ENCODE data around the gene TCERG1.
A peak's percentile ranks its signal among the peaks of the same experiment; 100 is the strongest.

Gene TCERG1

DNA sequence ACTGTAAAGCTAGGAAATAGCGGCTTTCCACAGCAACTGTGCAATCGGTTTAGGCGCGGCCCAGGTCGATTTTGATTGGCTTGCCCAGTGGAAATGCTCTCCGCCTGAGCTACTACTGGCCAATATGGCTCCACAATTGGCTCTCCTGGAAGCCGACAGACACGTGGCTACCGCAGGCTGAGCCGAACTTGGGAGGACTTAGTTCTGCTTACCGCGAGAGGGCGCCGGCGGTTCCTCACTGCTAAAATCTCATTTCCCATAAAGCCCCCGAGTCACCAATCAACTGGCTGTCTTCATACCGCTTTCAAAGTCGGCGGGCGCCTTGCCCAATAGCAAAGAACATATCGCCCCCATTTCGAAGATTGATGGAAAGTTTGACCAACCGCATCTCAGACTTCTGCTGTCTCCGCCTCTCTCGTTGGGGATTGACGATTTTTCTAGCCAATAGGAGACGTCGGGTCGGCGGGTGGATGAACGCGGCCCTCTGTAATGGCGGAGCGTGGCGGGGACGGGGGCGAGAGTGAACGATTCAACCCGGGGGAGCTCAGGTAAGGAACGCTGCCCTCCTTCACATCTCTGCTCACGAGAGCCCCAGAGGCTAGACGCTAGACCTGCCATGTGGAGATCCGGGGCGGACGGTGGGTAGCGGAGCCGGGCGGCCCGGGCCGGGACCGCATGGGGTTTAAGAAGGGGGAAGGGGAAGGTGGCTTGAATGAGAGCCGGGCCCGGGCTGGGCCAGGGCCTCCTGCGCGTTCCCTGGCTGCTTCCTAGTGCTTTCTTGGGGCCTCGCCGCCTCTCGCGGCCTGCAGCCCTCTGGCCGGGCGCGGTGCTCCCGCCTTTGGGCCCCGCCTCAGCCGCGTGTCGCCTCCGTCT, at the start of gene TCERG1:
TCERG1 (plus strand) TSS at position 473 of the 873 bp plus-strand sequence; CDS start at position 490, 17 bp downstream.
- FAIRE-seq, result peak; percentile 99

DNA sequence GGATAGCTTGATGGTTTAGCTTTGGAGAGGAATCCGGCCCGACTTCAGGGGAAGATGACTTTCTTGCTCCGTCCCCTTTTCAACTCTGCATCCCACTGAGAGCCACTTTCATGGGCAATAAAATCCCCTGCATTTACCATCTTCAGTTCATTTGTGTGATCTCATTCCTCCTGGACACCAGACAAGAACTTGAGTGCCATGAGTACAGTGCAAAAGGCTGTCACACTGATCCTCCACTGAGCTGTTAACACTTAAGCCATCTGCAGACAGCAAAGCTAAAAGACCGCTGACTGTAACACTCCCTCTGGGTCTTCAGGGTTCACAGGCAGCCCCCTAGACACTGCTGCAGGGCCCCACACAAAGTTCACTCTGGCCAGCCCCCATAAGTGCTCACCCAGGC, 48.3 kb upstream of the TCERG1 start:
- FAIRE-seq, result no peak

DNA sequence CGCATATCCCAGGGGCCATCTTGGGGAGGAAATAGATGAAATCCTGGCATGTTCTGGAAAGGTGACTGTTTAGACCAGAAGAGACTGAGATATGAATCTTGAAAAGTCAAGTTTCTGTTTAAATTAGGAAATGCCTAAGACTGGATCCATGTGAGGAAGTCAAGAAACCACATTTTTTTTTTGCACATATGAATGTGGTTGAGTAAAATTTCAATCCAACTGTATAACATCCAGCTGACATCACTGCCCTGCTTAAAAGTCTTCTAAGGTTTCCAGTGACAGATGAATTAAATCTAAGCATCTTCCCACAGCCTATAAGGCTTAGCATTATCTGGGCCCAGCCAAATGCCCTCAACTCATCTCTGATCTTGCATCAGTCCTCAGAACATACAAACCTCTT, 47.7 kb upstream of the TCERG1 start:
- no peak for FAIRE-seq

DNA sequence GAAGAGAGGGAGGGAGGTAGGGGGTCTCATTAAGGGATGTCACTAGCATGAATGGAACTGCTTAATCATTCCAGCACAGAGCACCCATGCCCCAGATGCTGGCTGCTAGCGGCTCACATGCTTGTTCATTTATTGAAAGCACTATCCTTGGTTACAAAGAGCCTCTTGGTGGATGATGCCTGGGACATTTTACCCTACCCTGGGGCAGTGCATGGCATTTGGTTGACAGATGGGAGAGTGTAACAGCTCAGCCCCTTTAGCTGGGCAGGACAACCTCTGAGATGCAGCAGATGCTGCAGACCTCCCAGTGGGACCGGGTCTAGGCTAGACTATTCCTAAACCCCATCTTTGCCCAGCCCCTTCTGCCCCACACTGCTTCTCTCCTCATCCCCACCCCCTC, 46.9 kb upstream of the TCERG1 start:
- no peak for FAIRE-seq

DNA sequence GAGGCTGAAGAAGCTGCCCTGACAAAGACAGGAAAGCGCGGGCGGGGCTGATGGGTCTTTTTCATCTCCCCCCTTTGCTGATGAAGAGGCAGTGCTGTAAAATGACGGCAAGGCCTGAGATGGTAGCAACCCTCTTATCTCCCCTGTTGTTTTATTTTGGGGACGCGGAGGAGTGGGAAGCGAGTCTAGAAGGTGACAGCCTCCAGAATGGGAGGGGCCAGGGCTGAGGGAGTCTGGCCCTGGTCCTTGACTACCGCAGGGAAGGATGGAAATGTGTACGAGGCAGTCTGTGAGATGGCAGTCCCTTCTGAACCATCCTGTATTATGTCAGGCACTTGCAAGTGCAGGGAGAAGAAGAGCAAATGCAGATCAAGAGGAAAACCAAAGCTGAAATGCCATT, 46.1 kb upstream of the TCERG1 start:
- FAIRE-seq, result no peak

DNA sequence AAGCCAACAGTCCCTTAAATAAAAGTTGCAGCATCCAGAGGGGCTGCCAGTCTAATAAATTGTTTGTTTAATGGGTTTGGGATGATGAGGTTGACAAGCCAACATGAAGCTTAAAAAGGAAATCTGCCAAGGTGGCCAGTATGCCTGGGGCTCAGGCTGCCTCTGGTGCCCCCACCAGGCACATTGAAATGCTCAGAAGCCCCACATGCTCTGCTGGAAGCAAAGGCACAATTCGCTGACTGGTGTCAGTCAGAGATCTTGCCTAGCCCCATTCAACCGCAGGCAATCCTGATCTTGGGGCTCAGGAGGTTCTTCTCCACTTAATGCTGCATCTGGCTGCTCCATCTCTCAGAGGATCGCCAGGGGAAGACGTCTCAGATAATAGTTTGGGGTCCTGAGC, 44.2 kb upstream of the TCERG1 start:
- no peak for FAIRE-seq

DNA sequence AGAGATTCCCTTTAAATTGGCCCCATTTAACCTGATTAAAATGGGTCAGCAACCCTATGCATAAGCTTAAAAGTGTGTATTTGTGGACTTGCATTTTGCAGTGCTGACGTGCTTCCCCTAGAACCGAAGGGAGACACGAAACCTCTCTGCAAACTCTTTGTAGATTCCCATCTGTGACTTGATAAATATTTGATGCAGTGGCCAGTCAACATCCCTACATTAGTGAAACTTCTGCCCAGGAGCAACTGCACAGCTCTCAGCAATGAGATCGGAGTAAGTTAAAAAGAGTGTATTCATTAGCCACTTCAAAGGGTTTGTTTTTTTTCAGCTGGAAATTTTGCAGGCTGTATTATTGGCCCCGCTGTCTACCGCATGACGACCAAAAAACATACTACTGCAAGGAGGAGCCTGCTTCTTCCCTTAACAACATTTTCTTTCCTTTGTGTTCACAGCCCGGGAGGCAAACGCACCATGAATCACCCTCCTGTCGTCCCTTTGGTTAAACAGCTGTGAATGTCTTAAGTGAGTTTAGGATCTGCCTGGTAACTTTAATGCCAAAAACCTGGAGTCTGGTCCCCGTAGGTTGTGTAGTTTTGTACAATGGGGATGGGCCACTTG, 38.0 kb upstream of the TCERG1 start:
- FAIRE-seq, result no peak

DNA sequence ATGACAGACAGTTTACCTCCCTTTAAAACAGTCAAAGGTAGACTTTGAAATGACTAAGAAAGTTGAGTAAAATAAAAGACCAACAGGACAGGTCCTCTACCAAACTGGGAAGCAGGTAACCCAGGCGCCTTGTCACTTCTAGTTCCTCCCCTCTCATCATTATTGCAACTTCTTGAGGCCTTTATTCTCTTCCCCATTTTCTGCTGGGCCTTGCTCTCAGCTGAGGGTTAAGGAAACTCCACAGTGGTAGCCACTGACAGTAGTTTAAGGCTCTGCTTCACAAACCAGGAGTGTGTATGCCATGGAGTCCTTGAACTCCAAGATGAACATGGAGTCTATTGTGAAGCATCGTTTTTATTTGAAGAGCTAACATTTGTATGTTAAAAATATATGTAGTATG, 36.9 kb upstream of the TCERG1 start:
- FAIRE-seq, result no peak

DNA sequence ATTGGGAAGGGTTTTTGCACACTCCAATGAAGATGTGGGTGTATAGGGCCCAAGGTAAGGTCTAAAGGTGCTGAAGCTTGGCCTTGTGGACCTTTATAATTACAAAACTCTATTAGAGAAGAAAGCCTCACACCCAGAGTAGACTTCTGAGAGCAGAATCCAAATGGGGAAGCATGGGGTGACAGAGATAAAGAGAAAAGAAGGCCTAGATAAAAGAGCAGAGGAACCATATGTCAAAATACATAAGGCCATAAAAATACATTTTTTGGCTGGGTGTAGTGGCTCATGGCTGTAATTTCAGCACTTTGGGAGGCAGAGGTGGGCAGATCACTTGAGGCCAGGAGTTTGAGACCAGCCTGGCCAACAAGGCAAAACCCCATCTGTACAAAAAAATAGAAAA, 27.4 kb upstream of the TCERG1 start:
- FAIRE-seq, result no peak

DNA sequence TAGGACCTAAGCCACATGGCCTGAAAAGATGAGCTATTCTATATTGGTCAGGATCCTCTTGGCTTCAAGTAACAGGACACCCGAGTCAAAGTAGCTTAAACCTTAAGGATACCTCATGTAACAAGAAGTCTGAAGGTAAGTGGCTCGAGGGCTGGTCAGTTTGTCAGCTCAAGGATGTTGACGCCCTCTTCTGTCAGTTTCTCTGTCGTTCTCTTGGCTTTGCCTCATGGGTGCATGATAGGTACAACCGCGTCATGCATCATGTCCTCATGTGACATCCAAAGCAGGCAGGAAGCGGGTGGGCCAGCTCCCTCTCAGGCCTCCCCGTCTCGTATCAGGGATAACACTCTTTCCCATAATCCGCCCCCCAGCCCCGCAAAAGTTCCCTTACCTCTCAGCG, 22.1 kb upstream of the TCERG1 start:
- FAIRE-seq, result no peak

DNA sequence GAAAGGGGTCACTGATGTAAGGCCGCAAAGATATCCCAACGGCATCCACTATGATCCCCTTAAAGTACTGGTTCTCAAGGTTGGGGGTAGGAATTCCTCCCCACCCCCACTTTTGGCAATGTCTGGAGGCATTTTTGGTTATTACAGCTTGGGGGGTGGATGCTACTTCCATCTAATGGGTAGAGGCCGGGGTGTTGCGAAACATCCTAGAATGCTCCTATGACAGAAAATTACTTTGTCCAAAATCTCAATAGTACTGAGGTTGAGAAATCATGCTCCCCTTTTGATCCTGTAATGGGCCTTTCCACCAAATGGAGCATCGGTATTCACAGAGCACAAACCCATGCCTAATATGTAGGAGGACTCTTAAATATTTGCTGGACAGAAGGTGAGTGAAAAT, 20.8 kb upstream of the TCERG1 start:
- no peak for FAIRE-seq

DNA sequence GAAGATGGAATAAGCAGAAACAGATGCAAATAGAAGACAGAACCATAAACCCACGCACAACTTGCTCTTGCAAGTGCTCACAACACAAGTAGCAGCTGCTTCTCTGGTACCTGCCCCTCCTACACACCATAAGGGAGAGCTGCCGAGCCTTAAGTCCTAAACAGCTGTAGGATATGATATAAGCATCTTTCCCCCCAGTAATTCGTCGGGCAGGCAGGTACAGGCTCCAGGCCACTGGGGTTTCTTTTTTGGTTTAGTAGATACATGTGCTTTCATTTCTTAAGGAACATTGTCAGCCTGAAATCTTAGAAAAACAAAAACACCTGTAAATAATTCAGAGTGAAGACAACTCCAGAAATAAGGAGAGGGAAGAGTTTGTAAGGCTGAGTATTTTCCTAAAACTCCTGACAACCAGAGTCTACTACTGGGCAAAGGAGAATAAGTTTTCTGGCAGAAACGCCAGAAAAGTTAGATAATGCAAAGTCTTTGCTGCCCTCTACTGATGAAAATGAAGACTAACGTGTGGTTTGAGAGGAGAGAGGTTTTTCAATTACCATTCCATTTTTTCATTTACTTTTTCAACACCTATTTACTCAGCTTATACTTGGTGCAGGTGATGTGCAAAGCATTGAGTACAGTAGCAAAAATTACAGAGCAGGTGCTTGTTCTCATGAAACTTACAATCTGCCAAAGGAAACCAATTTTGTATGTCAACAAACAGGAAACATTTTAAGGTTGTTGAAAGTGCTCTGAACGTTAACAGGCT, 20.1 kb upstream of the TCERG1 start:
- FAIRE-seq, result peak; percentile 96

DNA sequence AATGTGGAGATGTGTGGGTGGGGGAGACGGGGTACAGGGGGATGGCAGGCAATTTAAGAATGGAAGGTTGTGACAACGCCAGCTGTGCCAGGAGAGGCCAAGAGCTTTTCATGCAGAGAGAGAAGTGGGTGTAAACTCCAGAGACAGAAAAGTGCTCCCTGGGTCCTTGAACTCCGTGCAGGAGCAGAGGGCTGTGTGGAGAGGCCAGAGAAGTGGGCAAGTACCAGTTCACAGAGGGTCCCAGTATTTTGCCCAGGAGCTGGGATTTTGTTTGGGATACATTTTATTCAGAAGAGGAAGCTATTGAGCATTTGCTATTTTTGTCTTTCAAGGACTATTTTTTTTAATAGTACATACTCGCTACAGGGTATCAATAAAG, 19.5 kb upstream of the TCERG1 start:
- no peak for FAIRE-seq

DNA sequence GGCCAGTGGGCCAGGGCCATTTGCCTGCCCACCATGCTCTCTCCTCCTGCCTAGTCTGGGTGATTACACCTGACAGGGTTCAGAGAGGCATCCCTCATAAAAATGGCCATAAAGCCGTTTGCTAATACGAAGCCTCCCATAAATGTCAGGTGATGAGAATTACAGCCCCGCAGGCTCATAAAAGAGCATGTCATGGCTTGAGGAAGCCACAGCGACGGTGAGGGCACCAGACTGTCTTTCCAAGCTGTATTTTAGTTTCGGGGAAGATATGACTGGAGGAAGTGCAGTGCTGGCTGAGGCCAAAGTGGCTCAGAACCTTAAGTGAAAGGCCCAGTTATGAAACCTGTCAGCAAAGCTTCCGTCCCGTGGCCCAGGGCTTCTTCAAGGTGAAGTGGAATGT, 18.5 kb upstream of the TCERG1 start:
- no peak for FAIRE-seq

DNA sequence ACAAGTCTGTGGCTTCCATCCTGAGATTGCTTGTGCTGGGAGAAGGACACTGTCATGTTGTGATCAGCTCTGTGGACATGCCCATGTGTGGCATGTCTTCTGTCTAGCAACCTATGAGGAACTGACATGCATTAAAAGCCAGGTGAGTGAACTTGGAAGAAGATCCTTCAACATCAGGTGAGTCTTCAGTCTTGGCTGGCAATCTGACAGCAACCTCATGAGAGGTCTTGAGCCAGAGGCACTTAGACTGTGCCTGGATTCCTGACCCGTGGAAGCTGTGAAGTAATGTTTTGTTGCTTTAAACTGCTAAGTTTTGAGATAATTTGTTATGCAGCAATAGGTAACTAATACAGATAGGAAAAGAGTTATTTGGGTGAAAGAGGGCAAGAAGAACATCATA, 6.8 kb upstream of the TCERG1 start:
- FAIRE-seq, result no peak

DNA sequence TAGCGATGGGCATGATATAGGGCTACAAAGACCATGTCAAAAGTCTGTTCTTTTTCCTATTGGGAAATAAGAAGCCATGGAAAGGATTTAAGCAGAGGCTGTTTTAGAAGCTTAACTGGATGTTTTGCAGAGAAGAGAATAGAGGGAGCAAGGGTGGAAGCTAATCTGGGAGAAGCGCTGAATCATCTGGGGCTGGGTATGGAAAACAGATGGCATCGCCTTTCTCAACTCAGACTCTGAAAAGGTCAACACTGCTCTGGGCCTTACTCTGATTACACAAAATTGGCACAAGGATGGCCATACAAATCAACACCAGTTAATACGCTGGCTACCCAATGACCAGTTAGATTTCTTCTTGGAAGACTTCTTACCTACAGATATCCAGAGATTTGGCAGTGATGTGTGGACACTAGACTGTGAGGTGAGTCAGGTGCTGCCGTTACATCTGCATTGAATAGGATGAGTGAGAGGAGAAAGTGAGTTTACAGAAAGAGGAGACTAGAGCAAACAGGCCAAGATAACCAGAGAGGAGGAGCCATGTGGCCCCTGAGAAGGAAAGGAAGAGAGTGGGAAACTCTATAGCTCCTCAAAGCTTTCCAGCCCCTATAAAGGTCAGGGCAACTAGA, 6.2 kb upstream of the TCERG1 start:
- FAIRE-seq, result no peak

DNA sequence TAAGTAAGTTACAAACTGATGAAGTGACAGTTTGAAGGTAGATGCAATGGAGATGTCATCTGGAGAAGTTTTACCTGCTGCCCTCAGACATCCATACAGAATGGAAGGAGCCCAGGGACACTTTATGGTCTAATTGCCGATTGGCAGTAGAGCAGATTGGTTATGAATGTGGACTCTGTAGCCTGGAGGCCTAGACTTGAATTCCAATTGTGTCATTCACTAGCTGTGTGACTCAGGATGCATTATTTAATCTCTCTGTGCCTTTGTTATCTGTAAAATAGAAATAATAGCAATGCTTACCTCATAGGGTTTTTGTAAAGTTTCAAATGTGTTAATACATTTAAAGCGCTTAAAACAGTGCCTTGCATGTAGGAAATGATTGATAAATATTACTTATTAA, 5.2 kb upstream of the TCERG1 start:
- FAIRE-seq, result no peak

DNA sequence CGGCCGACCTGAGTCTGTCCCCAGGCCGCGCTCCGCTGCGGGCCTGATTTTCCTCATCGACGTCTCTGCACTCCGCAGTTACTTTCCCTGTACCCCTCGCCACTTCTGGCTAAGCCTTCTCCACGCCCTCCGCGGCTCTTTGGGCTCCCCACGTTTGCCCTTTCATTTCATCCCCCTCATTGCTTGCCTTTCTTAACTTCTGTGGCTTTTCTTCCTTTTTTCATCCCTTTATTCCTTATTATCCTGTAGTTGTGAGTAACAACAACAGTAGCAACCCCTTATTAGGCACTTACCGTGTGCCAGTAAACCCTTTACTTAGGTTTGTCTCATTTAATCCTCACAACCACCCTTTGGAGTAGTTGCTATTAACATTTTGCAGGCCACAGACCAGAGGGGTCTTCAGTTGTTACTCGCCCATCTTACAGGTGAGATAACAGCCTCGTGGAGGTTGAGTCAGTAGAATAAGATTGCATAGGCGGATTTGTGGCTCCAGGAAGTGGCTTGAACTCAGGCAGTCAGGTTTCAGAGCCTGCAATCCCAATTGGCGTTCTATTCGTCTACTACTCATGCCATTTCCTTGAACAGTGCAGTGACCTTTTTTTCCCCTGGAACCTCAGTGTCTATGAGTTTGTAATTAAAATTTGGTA, 724 bp downstream of the TCERG1 start:
- no peak for FAIRE-seq

DNA sequence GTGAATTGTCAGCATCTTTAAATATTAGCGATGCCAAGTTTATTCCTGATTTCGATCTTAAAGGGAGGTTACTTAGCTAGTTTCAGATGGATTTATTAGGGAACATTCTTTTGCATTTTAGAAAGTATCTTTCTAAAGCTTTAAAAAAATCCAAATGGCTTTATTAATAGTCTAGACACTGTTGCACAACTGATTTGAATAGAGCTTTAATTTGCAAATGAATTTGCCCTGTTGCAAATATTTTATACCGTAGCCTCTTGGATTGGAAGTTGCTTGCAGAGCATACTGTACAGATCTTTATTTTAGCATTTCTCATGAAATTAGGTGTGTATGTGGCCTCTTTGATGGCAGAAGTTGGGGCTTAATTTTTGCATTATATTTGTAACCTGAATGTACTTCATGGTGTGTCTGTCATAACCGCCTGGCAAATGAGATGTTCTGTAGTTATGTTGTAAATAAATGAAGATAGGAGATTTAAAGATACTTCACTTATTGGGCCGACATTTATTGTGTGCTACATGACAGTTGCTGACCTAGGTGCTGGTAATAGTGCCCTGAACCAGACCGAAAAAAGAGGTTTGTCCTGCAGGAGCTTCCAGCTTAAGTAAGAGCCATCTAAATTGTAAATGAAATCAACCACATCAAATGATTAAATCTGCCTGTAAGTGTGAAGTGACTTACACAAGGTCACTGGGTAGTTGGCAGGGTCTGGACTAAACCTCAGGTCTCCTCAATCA, 1.8 kb downstream of the TCERG1 start:
- no peak for FAIRE-seq

DNA sequence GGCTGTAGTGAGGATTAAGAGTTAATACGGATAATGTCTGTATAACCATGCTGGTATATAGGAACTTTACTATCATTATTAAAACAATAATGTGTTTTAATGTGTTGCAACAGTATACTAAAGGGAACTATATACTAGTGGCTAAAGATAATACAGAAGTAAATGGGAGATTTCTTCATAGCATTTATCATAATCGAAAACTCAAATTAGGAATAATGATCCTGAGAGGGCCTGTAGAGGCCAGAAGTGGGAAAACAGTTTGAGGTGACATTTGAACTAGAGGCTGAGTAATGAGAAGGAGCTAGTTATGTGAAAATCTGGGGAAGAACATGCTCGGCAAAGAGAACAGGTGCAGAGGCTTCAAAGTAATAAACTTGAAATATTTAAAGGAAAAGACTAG, 2.9 kb downstream of the TCERG1 start:
- FAIRE-seq, result no peak

DNA sequence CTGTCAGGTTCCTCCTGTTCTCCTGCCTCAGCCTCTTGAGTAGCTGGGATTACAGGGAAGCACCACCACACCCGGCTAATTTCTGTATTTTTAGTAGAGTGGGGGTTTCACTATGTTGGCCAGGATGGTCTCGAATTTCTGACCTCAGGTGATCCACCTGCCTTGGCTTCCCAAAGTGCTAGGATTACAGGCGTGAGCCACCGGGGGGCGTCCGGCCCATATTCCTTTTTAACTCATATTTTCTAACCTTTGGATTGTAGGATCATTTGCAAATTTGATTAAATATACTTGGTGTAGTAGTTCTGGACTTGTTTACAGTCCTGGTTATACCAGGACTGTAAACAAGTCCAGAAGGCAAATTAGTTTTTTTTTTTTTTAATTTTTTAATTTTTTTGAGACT, 4.3 kb downstream of the TCERG1 start:
- FAIRE-seq, result no peak

DNA sequence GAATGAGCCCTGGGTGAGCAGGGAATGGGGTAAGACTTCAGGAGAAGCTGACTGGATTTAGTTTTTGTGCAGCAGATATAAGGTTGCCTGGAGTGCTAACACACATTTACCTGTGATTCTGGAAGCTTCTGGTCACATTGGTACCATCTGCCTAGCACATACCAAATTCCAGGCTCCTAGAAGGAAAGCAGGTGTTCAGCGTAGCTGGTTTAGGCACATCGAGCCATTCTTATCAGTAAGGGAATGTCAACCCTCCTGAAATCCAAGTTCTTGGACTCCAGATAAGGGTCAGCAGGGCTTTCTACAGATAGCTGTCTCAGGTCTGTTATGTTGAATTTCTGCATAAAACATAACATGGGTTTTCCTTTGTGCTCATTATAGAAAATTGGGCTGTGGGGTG, 10.3 kb downstream of the TCERG1 start:
- FAIRE-seq, result no peak

Measured in G401.6 (cell line).